ENCODE data around the gene RGL4.

GRCh38 chr22:23691748-23692423 lies 1.1 kb downstream of the RGL4 start:
- TF ChIP-seq POLR2AphosphoS5 (IDR thresholded peaks at IDR 0.05) (no peak), CTCF (IDR thresholded peaks at IDR 0.05) (no peak)
